H1 (cell line): ENCODE results near the gene THADA. TPM values are rescaled to one million over a fixed set of nuclear protein-coding genes. Genes with fewer than 3 reads are reported as not detected.
A peak's percentile ranks its signal among the peaks of the same experiment; 100 is the strongest.

ENCODE experiments used
- CTCF ChIA-PET: fragments of 300-600 bp; sonication (Branson Sonifier 250); formaldehyde crosslinking; loops from one replicate; lab custom pipeline; 2021; ENCODE audit not compliant: partially characterized antibody; lab: Charles Lee
- POLR2A ChIA-PET: fragments of 300-600 bp; sonication (Branson Sonifier 250); formaldehyde crosslinking; loops from one replicate; lab custom pipeline; 2021; ENCODE audit warnings: inconsistent platforms; ENCODE audit not compliant: partially characterized antibody; lab: Charles Lee
- DNase-seq, 2 experiments: peaks; one replicate each; pipeline versions ENCODE4 v3.0.0 to v3.0.0-alpha.2; 2010 to 2022; ENCODE audit warnings: low spot score in 2 of 2, low read depth in 1 of 2, mixed read lengths in 1 of 2
- FAIRE-seq: peaks from 2 replicates; lab custom pipeline; 2011; peaks lifted over from hg19 to GRCh38; lab: Jason Lieb, UNC
- H2AFZ ChIP-seq: 2 replicates; pipeline ENCODE4 v1.8.1; 2012; ENCODE audit warnings: low read length, inconsistent platforms
- H2AK5ac ChIP-seq: 2 replicates; pipeline ENCODE4 v1.6.1; 2013; ENCODE audit warnings: low read depth, low read length
- H2BK120ac ChIP-seq: replicated peaks from 2 replicates; pipeline ENCODE3; 2013; ENCODE audit warnings: low read depth, low read length, inconsistent platforms
- H2BK12ac ChIP-seq: 2 replicates; pipeline ENCODE4 v1.6.1; 2013; ENCODE audit warnings: low read depth, low read length
- H2BK15ac ChIP-seq: 2 replicates; pipeline ENCODE4 v1.6.1; 2013; ENCODE audit warnings: low read length
- H2BK20ac ChIP-seq: 2 replicates; pipeline ENCODE4 v1.6.1; 2013; ENCODE audit warnings: low read length
- H2BK5ac ChIP-seq: 2 replicates; pipeline ENCODE4 v1.6.1; 2013; ENCODE audit warnings: low read depth, low read length
- H3K14ac ChIP-seq: 2 replicates; pipeline ENCODE4 v1.6.1; 2013; ENCODE audit warnings: inconsistent platforms; ENCODE audit not compliant: insufficient read length
- H3K18ac ChIP-seq: 2 replicates; pipeline ENCODE4 v1.6.1; 2013; ENCODE audit warnings: low read length; ENCODE audit errors: extremely low read depth
- H3K23ac ChIP-seq: 2 replicates; pipeline ENCODE4 v1.6.1; 2013; ENCODE audit warnings: inconsistent platforms; ENCODE audit not compliant: insufficient read length
- H3K23me2 ChIP-seq: 2 replicates; pipeline ENCODE4 v1.6.1; 2013; ENCODE audit warnings: low read depth, low read length
- H3K27ac ChIP-seq: 2 replicates; pipeline ENCODE4 v1.6.1; 2011; ENCODE audit warnings: low read depth, low read length, inconsistent platforms
- H3K27me3 ChIP-seq, 4 experiments: replicated peaks in 1 of 4; 1 replicate in 1 of 4; 2 replicates in 3 of 4; pipeline versions ENCODE4 v1.6.1 to v1.8.1; 2011 to 2013; ENCODE audit warnings: low read length in 3 of 4, mild to moderate bottlenecking in 3 of 4, inconsistent platforms in 2 of 4, mixed read lengths in 2 of 4, moderate library complexity in 1 of 4; ENCODE audit not compliant: control insufficient read depth in 3 of 4, insufficient read depth in 3 of 4; ENCODE audit errors: extremely low read depth in 1 of 4
- H3K36me3 ChIP-seq, 4 experiments: 2 replicates each; pipeline versions ENCODE4 v1.6.1 to v1.8.1; 2011 to 2013; ENCODE audit warnings: mild to moderate bottlenecking in 4 of 4, low read length in 3 of 4, moderate library complexity in 2 of 4, control low read depth in 1 of 4, inconsistent platforms in 1 of 4; ENCODE audit not compliant: insufficient read depth in 4 of 4, control insufficient read depth in 2 of 4
- H3K4ac ChIP-seq: replicated peaks from 2 replicates; pipeline ENCODE3; 2013; ENCODE audit warnings: low read length, low read depth, mixed read lengths, inconsistent platforms; ENCODE audit not compliant: insufficient read length
- H3K4me1 ChIP-seq, 4 experiments: replicated peaks in 1 of 4; 1 replicate in 1 of 4; 2 replicates in 3 of 4; pipeline versions ENCODE4 v1.6.1 to v1.8.1; 2011 to 2013; ENCODE audit warnings: low read length in 3 of 4, inconsistent platforms in 2 of 4, mixed read lengths in 1 of 4; ENCODE audit not compliant: insufficient read depth in 4 of 4, control insufficient read depth in 3 of 4
- H3K4me2 ChIP-seq, 2 experiments: 2 replicates each; pipeline versions ENCODE4 v1.6.1 to v1.8.1; 2011 to 2013; ENCODE audit warnings: low read depth in 2 of 2, low read length in 2 of 2, control low read depth in 1 of 2, inconsistent platforms in 1 of 2, mild to moderate bottlenecking in 1 of 2; ENCODE audit not compliant: insufficient read depth in 1 of 2
- H3K4me3 ChIP-seq, 4 experiments: fragments of 200-600, 300-600 bp in 1 of 4; sonication (generic), shearing (Covaris generic), sonication (Bioruptor Twin) in 1 of 4; 2 replicates each; pipeline versions ENCODE4 v1.5.1 to v1.8.1; 2011 to 2016; ENCODE audit warnings: low read length in 4 of 4, low read depth in 3 of 4, control low read depth in 2 of 4, inconsistent platforms in 2 of 4, mild to moderate bottlenecking in 2 of 4, mixed read lengths in 1 of 4, moderate library complexity in 1 of 4; ENCODE audit not compliant: insufficient read depth in 2 of 4; ENCODE audit errors: extremely low read depth in 1 of 4
- H3K56ac ChIP-seq: replicated peaks from 2 replicates; pipeline ENCODE3; 2013; ENCODE audit warnings: low read depth, mild to moderate bottlenecking, mixed read lengths, low read length, inconsistent platforms; ENCODE audit not compliant: insufficient read length
- H3K79me1 ChIP-seq: 2 replicates; pipeline ENCODE4 v1.6.1; 2013; ENCODE audit warnings: low read depth, low read length, control low read depth
- H3K79me2 ChIP-seq, 2 experiments: 2 replicates each; pipeline versions ENCODE4 v1.6.1 to v1.8.1; 2012 to 2013; ENCODE audit warnings: low read length in 2 of 2, mild to moderate bottlenecking in 2 of 2, inconsistent platforms in 1 of 2; ENCODE audit not compliant: insufficient read depth in 2 of 2, control insufficient read depth in 1 of 2
- H3K9ac ChIP-seq, 4 experiments: replicated peaks in 1 of 4; 1 replicate in 1 of 4; 2 replicates in 3 of 4; pipeline versions ENCODE4 v1.6.1 to v1.8.1; 2011 to 2013; ENCODE audit warnings: low read depth in 3 of 4, low read length in 3 of 4, control low read depth in 2 of 4, mild to moderate bottlenecking in 2 of 4, moderate library complexity in 2 of 4, inconsistent platforms in 1 of 4; ENCODE audit errors: extremely low read depth in 1 of 4
- H3K9me3 ChIP-seq, 2 experiments: 2 replicates each; pipeline versions ENCODE4 v1.6.1 to v1.8.1; 2012 to 2013; ENCODE audit warnings: mild to moderate bottlenecking in 2 of 2, moderate library complexity in 2 of 2, control low read depth in 1 of 2, inconsistent platforms in 1 of 2, low read depth in 1 of 2, low read length in 1 of 2, mixed read lengths in 1 of 2; ENCODE audit not compliant: insufficient read depth in 2 of 2
- H4K20me1 ChIP-seq, 2 experiments: replicated peaks in 1 of 2; 2 replicates each; pipeline versions ENCODE3 to v1.8.1; 2011 to 2013; ENCODE audit warnings: inconsistent platforms in 2 of 2, low read length in 2 of 2, mild to moderate bottlenecking in 1 of 2; ENCODE audit not compliant: insufficient read depth in 2 of 2, control insufficient read depth in 1 of 2
- H4K5ac ChIP-seq: 2 replicates; pipeline ENCODE4 v1.6.1; 2013; ENCODE audit warnings: low read length, low read depth, mixed read lengths, inconsistent platforms; ENCODE audit not compliant: insufficient read length
- H4K8ac ChIP-seq: 2 replicates; pipeline ENCODE4 v1.8.0; 2013; ENCODE audit warnings: mild to moderate bottlenecking, moderate library complexity, low read length, inconsistent platforms; ENCODE audit not compliant: insufficient read depth; ENCODE audit errors: extremely low read depth
- H4K91ac ChIP-seq: replicated peaks from 2 replicates; pipeline ENCODE3; 2013; ENCODE audit warnings: low read length, mixed read lengths, inconsistent platforms; ENCODE audit not compliant: insufficient read length
- EZH2 ChIP-seq: fragments of 200-600 bp; sonication (generic); IDR thresholded peaks from 2 replicates; pipeline ENCODE4 v1.7.1; 2012; ENCODE audit warnings: low read depth, mild to moderate bottlenecking, moderate library complexity, low read length, inconsistent platforms; ENCODE audit not compliant: severe bottlenecking
- HDAC2 ChIP-seq, 2 experiments: fragments of 300-600 bp in 1 of 2; sonication (generic) in 1 of 2; IDR thresholded peaks; 2 replicates each; pipeline ENCODE4 v1.6.1; 2011 to 2012; ENCODE audit warnings: low read depth in 2 of 2, low read length in 2 of 2, mild to moderate bottlenecking in 2 of 2, moderate library complexity in 2 of 2, borderline replicate concordance in 1 of 2, inconsistent platforms in 1 of 2
- HDAC6 ChIP-seq: IDR thresholded peaks from one replicate; pipeline ENCODE4 v1.7.1; 2012; ENCODE audit warnings: low read depth, mild to moderate bottlenecking, inconsistent platforms, low read length, moderate library complexity
- MAFK ChIP-seq: IDR thresholded peaks from 2 replicates; pipeline ENCODE4 v1.6.1; 2012; ENCODE audit warnings: low read depth, mild to moderate bottlenecking, improper control_type of control experiment, low read length
- NANOG ChIP-seq: IDR thresholded peaks from 2 replicates; pipeline ENCODE4 v1.6.1; 2011; ENCODE audit warnings: low read length, low read depth, mild to moderate bottlenecking, inconsistent platforms; ENCODE audit not compliant: insufficient read depth, poor library complexity, severe bottlenecking
- SP2 ChIP-seq: IDR thresholded peaks from 2 replicates; pipeline ENCODE4 v1.6.1; 2012; ENCODE audit warnings: mild to moderate bottlenecking, low read length, inconsistent platforms
- WGBS, 2 experiments: shearing (Covaris generic) in 1 of 2; methylation state at CpG; one replicate each; pipeline versions ENCODE4 v1.1.6 to v1.1.7; 2013 to 2015; ENCODE audit warnings: low lambda C conversion rate in 2 of 2, mixed read lengths in 2 of 2, inconsistent platforms in 1 of 2, low coverage in 1 of 2, missing lambda C conversion rate in 1 of 2; ENCODE audit not compliant: insufficient replicate concordance in 2 of 2, insufficient coverage in 1 of 2, insufficient read length in 1 of 2; ENCODE audit errors: extremely low coverage in 1 of 2, missing lambda C conversion rate in 1 of 2; 5-methylcytosine and 5-hydroxymethylcytosine counted together
- polyA plus RNA-seq, 7 experiments: library from polyadenylated mRNA; depleted of rRNA in 3 of 7; stranded (reverse) in 5 of 7; unstranded in 2 of 7; fragments of >200 nt in 5 of 7; fragments of 200-250 nt in 2 of 7; gene quantifications; 1 replicate in 5 of 7; 2 replicates in 1 of 7; 4 replicates in 1 of 7; pipeline versions ENCODE4 v1.2.1 to v1.2.3, GENCODE V29; 2011 to 2013; ENCODE audit warnings: missing spikeins in 2 of 7, mixed read lengths in 2 of 7
- total RNA-seq: library from RNA; stranded (reverse); fragmentation: NEBNext Ultra II Directional; extraction: Animal tissue kit (Norgen Biotek cat#: 25700); gene quantifications from 2 replicates; pipeline ENCODE4 v1.2.1, GENCODE V29; 2021

THADA gene
- total and polyA plus RNA-seq, 2 of the 8 experiments (the other 6 are each of a cell fraction or from before 2014, with no cell fraction given), result 22.4 to 26.8 TPM

DNA sequence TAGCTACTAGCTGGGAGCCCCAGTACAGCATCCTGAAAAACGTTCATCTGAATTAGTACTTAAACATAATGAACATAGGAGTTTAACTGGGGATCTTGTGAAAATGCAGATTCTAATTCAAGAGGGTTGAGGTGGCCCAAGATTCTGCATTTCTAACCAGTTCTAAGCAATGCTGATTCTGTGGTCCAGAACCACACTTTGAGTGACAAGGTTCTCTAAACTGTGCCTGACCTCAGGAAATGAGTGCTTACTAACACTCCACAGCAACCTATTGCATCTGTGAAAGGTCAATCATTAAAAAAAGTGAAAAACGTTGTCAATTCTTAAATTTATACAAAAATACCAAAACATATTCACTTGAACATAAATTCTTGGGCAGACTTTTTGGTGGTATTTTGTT is 212.3 kb downstream of the THADA start:
- no peaks in the 10 kb centered on the region for H3K4me1 ChIP-seq
- H3K79me2 ChIP-seq, result no peaks in the 10 kb centered on the region
- H3K56ac ChIP-seq, result no peak overlapping the region
- no peak overlapping the region for H3K27ac ChIP-seq
- no peak overlapping the region for H2AFZ ChIP-seq
- no peak overlapping the region for H3K18ac ChIP-seq
- H4K8ac ChIP-seq, result no peak overlapping the region
- H3K9ac ChIP-seq, result no peak overlapping the region
- no peaks in the 10 kb centered on the region for H3K27me3 ChIP-seq
- no peak for TF ChIP-seq HDAC6
- no peak for TF ChIP-seq HDAC2 (IDR thresholded peaks at IDR 0.05; ENCODE audit: borderline replicate concordance in 1 of 2, low read depth in 2 of 2, low read length in 2 of 2)
- no peak for TF ChIP-seq EZH2
- TF ChIP-seq MAFK, result no peak
- TF ChIP-seq NANOG, result no peak
- TF ChIP-seq SP2, result no peak
- ChIA-PET POLR2A (no interaction called here), CTCF (no interaction called here)
- no peaks in the 10 kb centered on the region for H3K79me1 ChIP-seq
- H3K9me3 ChIP-seq, result no peaks in the 10 kb centered on the region
- H2BK12ac ChIP-seq, result no peak overlapping the region
- H3K23ac ChIP-seq, result no peak overlapping the region
- no peak overlapping the region for H2BK15ac ChIP-seq
- no peaks in the 10 kb centered on the region for H4K20me1 ChIP-seq
- no peak overlapping the region for H2AK5ac ChIP-seq
- no peak overlapping the region for H4K91ac ChIP-seq
- WGBS, 2 experiments, result 84% methylated on average over 2 of the region's 2 CpGs; no CpG with 5 or more reads in 1 of the 2 experiments
- no peak overlapping the region for H3K14ac ChIP-seq
- FAIRE-seq (peak; percentile 28), DNase-seq (no peak)
- no peak overlapping the region for H2BK120ac ChIP-seq
- no peak overlapping the region for H3K4ac ChIP-seq
- H3K4me2 ChIP-seq, result no peak overlapping the region
- H2BK20ac ChIP-seq, result no peak overlapping the region
- H4K5ac ChIP-seq, result no peak overlapping the region
- H3K23me2 ChIP-seq, result no peaks in the 10 kb centered on the region
- H3K36me3 ChIP-seq, result no peaks in the 10 kb centered on the region
- no peak overlapping the region for H3K4me3 ChIP-seq
- H2BK5ac ChIP-seq, result no peak overlapping the region
